Suprapubic skin (tissue), 4 donors: ENCODE measurements around the gene TGM1.

ENCODE experiments used
- CTCF ChIP-seq, 2 donors: fragments of 200-600 bp in 1 of 2; fragments of 450-650 bp in 1 of 2; sonication (generic) in 1 of 2; IDR thresholded peaks; one replicate each; pipeline ENCODE4 v1.5.1; 2016 to 2019; ENCODE audit warnings: antibody characterized with exemption in 2 of 2, mild to moderate bottlenecking in 1 of 2, moderate library complexity in 1 of 2
- POLR2A ChIP-seq, 2 donors: fragments of 450-650 bp; IDR thresholded peaks; one replicate each; pipeline ENCODE4 v1.6.1; 2017; ENCODE audit warnings: antibody characterized with exemption in 2 of 2, mild to moderate bottlenecking in 2 of 2, moderate library complexity in 2 of 2
- POLR2AphosphoS5 ChIP-seq, 3 donors: sonication (generic); formaldehyde crosslinking; IDR thresholded peaks; one replicate each; pipeline ENCODE4 v1.6.1; 2017; ENCODE audit warnings: antibody characterized with exemption in 3 of 3

GRCh38 chr14:24236689-24237462 is 26.1 kb downstream of the TGM1 start:
- TF ChIP-seq CTCF (IDR thresholded peaks at IDR 0.05) (no peak), POLR2A (IDR thresholded peaks at IDR 0.05) (no peak), POLR2AphosphoS5 (IDR thresholded peaks at IDR 0.05) (no peak)
